ENCODE measurements around the gene RHOC.
A peak's percentile ranks its signal among the peaks of the same experiment; 100 is the strongest.
"Not testable (repeated sequence)": the region's sequence is repeated elsewhere in the genome, so short reads cannot be mapped to it uniquely, and the experiment has no call there.

The RHOC gene

GRCh38 chr1:112721966-112722524 lies 15.1 kb upstream of the RHOC start:
- no peak overlapping the region for H3K4me3 ChIP-seq (replicated peaks; ENCODE audit: insufficient read depth, low read length)
- no peak for DNase-seq (ENCODE audit: low read depth in 1 of 2, low spot score in 1 of 2)
- TF ChIP-seq SPI1 (IDR thresholded peaks at IDR 0.05; ENCODE audit: borderline replicate concordance, low read depth), result no peak
- TF ChIP-seq, protein P1, sequence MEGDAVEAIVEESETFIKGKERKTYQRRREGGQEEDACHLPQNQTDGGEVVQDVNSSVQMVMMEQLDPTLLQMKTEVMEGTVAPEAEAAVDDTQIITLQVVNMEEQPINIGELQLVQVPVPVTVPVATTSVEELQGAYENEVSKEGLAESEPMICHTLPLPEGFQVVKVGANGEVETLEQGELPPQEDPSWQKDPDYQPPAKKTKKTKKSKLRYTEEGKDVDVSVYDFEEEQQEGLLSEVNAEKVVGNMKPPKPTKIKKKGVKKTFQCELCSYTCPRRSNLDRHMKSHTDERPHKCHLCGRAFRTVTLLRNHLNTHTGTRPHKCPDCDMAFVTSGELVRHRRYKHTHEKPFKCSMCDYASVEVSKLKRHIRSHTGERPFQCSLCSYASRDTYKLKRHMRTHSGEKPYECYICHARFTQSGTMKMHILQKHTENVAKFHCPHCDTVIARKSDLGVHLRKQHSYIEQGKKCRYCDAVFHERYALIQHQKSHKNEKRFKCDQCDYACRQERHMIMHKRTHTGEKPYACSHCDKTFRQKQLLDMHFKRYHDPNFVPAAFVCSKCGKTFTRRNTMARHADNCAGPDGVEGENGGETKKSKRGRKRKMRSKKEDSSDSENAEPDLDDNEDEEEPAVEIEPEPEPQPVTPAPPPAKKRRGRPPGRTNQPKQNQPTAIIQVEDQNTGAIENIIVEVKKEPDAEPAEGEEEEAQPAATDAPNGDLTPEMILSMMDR (IDR thresholded peaks at IDR 0.05; ENCODE audit: insufficient read depth, low read length), result no peak
- no peak for TF ChIP-seq GABPA (IDR thresholded peaks at IDR 0.05; ENCODE audit: low read depth)
- no peak for TF ChIP-seq POLR2AphosphoS5 (IDR thresholded peaks at IDR 0.05; ENCODE audit: low read depth)
- no peak for TF ChIP-seq REST (IDR thresholded peaks at IDR 0.05; ENCODE audit: insufficient replicate concordance, low read depth)
- peaks cover 3% of the 10 kb centered on the region for H3K27me3 ChIP-seq (ENCODE audit: insufficient read depth, poor library complexity, severe bottlenecking)
- H3K27ac ChIP-seq (replicated peaks), result no peak overlapping the region

GRCh38 chr1:112721294-112721693 lies 14.4 kb upstream of the RHOC start:
- H3K27me3 ChIP-seq (ENCODE audit: insufficient read depth, poor library complexity, severe bottlenecking), result not testable (repeated sequence)

DNA sequence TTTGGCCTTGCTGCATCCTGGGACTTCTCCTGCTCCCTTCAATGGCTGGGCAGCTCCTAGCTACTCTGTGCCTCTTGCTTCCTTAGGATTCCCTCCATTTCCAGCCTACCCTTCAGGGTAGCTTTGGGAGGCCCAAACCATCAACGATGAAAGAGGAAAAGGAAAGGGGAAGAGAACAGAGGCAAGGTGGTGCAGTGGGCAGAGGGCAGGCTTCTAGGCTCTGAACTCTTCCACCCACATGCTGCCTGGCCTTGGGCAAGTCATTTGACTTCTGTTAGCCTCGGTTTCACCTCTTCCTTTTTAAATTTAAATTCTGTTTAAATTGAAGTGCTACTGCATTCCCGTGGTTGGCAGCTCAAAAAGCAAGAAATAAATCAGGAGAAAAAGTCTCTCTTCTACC lies 13.9 kb upstream of the RHOC start:
- H3K27me3 ChIP-seq (ENCODE audit: insufficient read depth, poor library complexity, severe bottlenecking), result peaks cover 3% of the 10 kb centered on the region
- DNase-seq (ENCODE audit: low read depth in 1 of 2, low spot score in 1 of 2), result peak in 1 of 2 experiments; percentile 39
- TF ChIP-seq POLR2AphosphoS5 (IDR thresholded peaks at IDR 0.05; ENCODE audit: low read depth), result no peak
- TF ChIP-seq GABPA (IDR thresholded peaks at IDR 0.05; ENCODE audit: low read depth), result no peak
- TF ChIP-seq, protein P1 (IDR thresholded peaks at IDR 0.05; ENCODE audit: insufficient read depth, low read length), result no peak
- TF ChIP-seq SPI1 (IDR thresholded peaks at IDR 0.05; ENCODE audit: borderline replicate concordance, low read depth), result peak; percentile 56; the same call in 1 of the 2 replicates
- no peak for TF ChIP-seq REST (IDR thresholded peaks at IDR 0.05; ENCODE audit: insufficient replicate concordance, low read depth)

More at GRCh38 chr1:112721294-112721693, 14.4 kb upstream of the RHOC start:
- not testable (repeated sequence) for DNase-seq (ENCODE audit: low read depth in 1 of 2, low spot score in 1 of 2); H3K27ac ChIP-seq (replicated peaks); H3K4me3 ChIP-seq (replicated peaks; ENCODE audit: insufficient read depth, low read length)

DNA sequence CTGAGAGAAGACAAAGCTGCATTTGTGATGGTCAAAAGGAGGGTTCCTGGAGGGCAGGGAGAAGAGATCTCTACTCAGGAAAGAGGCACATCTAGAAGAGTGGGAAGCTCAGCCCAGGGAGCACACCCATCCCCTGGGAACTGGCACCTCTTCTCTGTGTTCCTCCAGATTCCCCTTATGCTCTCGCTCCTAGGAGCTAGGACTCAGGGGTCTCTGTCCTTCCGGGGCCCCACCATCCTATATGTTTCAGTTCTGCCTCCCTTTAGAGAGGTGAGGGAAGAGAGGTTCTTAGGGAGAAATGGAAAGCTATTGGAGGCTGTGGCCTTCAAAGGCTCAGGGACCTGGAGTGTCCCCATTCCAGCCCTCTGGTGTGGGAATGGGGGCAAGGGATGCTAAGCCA lies 12.8 kb upstream of the RHOC start:
- H3K27me3 ChIP-seq (ENCODE audit: insufficient read depth, poor library complexity, severe bottlenecking), result peaks cover 7% of the 10 kb centered on the region
- DNase-seq (ENCODE audit: low read depth in 1 of 2, low spot score in 1 of 2), result no peak
- H3K4me3 ChIP-seq (replicated peaks; ENCODE audit: insufficient read depth, low read length), result no peak overlapping the region
- H3K27ac ChIP-seq (replicated peaks), result no peak overlapping the region
- TF ChIP-seq POLR2AphosphoS5 (IDR thresholded peaks at IDR 0.05; ENCODE audit: low read depth), result no peak
- TF ChIP-seq SPI1 (IDR thresholded peaks at IDR 0.05; ENCODE audit: borderline replicate concordance, low read depth), result no peak
- TF ChIP-seq, protein P1 (IDR thresholded peaks at IDR 0.05; ENCODE audit: insufficient read depth, low read length), result no peak
- no peak for TF ChIP-seq GABPA (IDR thresholded peaks at IDR 0.05; ENCODE audit: low read depth)
- no peak for TF ChIP-seq REST (IDR thresholded peaks at IDR 0.05; ENCODE audit: insufficient replicate concordance, low read depth)

More for the DNA sequence above, 13.9 kb upstream of the RHOC start:
- H3K27ac ChIP-seq (replicated peaks), result no peak overlapping the region
- H3K4me3 ChIP-seq (replicated peaks; ENCODE audit: insufficient read depth, low read length), result no peak overlapping the region

Data from HL-60 (cell line).